22Rv1 (cell line): ENCODE measurements around the gene PARD6G.

Experiments
- ZFX ChIP-seq: fragments of 450-650 bp; IDR thresholded peaks from 2 replicates; pipeline ENCODE4 v1.6.1; 2017; ENCODE audit warnings: antibody characterized with exemption, borderline replicate concordance
- TF ChIP-seq, protein P1 (sequence below): fragments of 450-650 bp; IDR thresholded peaks from 2 replicates; pipeline ENCODE4 v1.5.1; 2017; ENCODE audit warnings: mild to moderate bottlenecking

DNA sequence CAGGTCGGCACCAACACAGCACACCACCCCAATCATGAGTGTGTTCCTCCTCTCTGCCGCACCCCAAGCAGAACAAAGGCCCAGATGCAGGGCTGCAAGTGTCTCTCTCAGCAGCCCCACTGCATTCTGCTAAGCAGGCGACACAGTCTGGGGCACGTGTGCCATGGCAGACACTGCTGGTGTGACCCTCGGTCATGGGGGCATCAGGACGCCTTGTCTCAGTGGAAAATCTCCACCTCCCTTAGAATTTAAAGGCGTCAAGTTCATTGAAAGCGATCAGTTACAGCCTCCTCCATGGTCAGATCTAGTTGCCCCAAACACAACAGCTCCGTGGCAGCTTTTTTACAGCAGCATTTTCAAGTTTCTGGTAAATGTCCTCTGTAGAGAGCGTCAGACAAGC is 81.1 kb downstream of the PARD6G start:
- TF ChIP-seq, protein P1, sequence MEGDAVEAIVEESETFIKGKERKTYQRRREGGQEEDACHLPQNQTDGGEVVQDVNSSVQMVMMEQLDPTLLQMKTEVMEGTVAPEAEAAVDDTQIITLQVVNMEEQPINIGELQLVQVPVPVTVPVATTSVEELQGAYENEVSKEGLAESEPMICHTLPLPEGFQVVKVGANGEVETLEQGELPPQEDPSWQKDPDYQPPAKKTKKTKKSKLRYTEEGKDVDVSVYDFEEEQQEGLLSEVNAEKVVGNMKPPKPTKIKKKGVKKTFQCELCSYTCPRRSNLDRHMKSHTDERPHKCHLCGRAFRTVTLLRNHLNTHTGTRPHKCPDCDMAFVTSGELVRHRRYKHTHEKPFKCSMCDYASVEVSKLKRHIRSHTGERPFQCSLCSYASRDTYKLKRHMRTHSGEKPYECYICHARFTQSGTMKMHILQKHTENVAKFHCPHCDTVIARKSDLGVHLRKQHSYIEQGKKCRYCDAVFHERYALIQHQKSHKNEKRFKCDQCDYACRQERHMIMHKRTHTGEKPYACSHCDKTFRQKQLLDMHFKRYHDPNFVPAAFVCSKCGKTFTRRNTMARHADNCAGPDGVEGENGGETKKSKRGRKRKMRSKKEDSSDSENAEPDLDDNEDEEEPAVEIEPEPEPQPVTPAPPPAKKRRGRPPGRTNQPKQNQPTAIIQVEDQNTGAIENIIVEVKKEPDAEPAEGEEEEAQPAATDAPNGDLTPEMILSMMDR: no peak
- no peak for TF ChIP-seq ZFX
